ENCODE measurements around the gene VAV1.
"Not testable (repeated sequence)": the region's sequence is repeated elsewhere in the genome, so short reads cannot be mapped to it uniquely, and the experiment has no call there.

VAV1 gene

GRCh38 chr19:6761053-6761676 is 11.3 kb upstream of the VAV1 start:
- DNase-seq (ENCODE audit: low read depth in 2 of 2): no peak

- DNase-seq (ENCODE audit: low read depth in 2 of 2): not testable (repeated sequence)
Observed at GRCh38 chr19:6762253-6762797, 10.2 kb upstream of the VAV1 start.

DNA sequence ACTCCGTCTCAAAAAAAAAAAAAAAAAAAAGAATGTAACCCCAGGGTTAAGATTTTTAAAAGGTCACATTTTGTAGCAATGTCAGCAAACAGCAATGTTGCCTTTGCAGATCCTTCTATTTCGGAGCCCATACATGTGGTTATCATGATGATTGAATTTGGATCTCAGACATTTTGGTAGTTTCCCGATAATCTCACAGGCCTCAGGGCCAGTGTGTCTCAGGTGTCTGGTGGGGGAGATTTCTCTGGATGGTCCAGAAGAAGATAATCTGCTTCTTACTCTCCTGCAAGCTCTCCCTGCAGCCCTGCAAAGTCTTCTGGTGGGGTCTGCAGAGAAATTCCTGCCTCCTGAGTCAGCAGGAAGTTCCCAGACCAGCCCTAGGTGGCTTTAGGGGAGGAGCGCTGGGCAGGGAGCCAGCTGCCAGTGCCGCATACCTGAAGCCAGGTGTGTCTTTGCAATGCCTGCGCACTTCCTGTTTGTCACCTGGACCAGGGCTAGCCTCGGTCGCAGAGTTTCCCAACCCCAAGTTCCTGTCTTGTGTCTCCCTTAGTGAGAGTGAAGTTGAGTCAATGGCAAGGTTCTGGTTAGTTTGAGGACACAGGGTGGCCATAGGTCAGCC is 6.7 kb upstream of the VAV1 start:
- DNase-seq (ENCODE audit: low read depth in 2 of 2): no peak

DNA sequence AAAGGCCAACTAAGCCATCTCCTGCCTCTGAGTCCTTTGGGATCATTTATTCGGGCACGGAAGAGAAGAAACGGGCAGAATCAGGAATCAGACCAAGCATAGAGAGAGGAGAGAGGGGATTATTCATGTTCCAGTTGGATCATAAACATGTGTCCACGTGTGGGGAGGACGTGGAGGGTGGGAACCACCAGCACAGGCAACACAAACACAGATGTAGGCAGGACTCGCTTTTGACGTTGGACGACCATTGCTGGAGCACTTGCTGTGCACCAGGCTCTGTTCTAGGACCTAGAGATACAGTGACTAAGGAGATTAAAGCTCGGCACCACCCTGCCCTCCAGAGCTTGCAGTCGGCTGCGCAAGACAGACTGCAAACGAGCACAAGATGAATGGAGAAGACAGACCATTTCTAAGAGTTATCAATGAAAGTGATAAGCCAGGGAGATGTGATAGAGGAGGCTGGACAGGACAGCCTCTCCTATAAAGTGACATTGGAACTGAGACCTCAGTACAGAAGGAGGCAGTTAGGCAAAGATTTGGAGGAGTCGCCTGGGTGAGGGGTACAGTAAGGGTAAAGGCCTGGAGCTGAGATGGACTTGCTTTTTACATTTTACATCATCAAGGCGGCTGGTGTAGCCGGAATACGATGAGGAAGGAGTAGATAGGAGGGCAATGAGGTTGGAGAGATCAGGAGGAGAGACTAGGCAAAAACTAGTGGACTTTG is 6.0 kb upstream of the VAV1 start:
- no peak for DNase-seq (ENCODE audit: low read depth in 2 of 2)

DNA sequence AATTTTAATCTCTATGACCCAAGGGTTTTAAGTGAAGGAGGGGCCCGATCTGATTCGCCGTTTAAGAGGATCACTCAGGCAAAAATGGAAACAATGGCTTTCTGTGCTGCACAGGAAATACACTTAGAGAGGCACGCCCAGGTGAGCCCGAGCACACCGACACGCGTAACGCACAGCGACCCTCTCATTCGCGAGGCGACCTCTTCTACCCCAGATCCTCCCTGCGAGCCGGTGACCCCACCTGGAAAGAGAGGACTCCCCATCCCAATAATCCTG is 5.5 kb upstream of the VAV1 start:
- DNase-seq (ENCODE audit: low read depth in 2 of 2): no peak

GRCh38 chr19:6767357-6768235 is 4.9 kb upstream of the VAV1 start, which contains the start of gene SH2D3A:
SH2D3A (minus strand) TSS chr19:6767435; CDS start chr19:6763748, 3,687 bp downstream.
- peak; percentile 85 to 86 for DNase-seq (ENCODE audit: low read depth in 2 of 2)

- DNase-seq (ENCODE audit: low read depth in 2 of 2): no peak
Observed at GRCh38 chr19:6768236-6768785, 4.2 kb upstream of the VAV1 start.

GRCh38 chr19:6769006-6769619 is 3.4 kb upstream of the VAV1 start:
- DNase-seq (ENCODE audit: low read depth in 2 of 2): no peak

DNA sequence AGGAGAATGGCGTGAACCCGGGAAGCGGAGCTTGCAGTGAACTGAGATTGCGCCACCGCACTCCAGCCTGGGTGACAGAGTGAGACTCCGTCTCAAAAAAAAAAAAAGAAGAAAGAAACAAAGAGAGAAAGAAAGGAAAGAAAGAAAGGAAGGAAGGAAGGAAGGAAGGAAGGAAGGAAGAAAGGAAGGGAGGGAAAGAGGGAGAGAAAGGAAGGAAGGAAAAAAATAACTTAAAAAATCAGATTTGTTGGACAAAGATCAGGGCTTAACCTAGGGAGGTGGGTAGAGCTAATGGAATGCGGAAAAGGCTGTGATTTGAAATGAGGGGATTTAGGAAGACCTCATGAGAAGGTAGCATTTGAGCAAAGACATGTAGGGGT is 870 bp upstream of the VAV1 start:
- DNase-seq (ENCODE audit: low read depth in 2 of 2): not testable (repeated sequence)

- DNase-seq (ENCODE audit: low read depth in 2 of 2): no peak
Observed at GRCh38 chr19:6772866-6773322, 386 bp downstream of the VAV1 start.

DNA sequence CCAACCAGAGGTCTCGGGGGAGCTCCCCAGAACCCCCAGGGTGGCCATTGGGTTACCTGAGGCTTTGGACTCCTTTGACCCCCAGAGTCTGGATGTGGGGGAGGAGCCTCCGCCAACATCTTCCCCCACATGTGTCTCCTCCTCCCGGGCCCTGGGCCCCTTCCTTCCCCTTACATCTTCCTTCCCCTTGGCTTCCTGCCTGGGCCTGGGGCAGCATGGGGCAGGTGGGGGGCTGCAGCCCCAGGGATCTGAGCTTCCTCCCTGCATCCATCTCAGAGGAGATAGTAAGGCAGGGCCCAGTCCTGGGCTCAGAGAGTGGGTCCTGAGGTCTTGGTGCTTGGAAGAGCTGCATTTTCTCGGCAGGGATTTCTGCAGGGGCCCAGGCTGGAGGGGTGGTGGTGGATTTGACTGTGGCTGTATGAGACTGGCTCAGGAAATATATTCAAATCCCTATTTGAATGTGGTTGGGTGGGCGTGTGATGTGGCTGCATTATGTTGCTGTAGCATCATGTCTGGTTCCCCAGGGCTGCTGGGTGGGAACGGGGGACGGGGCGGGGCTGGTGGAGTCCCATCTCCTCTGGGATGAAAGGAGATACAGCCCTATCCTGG is 919 bp downstream of the VAV1 start:
- peak; percentile 56 to 57 for DNase-seq (ENCODE audit: low read depth in 2 of 2)

DNA sequence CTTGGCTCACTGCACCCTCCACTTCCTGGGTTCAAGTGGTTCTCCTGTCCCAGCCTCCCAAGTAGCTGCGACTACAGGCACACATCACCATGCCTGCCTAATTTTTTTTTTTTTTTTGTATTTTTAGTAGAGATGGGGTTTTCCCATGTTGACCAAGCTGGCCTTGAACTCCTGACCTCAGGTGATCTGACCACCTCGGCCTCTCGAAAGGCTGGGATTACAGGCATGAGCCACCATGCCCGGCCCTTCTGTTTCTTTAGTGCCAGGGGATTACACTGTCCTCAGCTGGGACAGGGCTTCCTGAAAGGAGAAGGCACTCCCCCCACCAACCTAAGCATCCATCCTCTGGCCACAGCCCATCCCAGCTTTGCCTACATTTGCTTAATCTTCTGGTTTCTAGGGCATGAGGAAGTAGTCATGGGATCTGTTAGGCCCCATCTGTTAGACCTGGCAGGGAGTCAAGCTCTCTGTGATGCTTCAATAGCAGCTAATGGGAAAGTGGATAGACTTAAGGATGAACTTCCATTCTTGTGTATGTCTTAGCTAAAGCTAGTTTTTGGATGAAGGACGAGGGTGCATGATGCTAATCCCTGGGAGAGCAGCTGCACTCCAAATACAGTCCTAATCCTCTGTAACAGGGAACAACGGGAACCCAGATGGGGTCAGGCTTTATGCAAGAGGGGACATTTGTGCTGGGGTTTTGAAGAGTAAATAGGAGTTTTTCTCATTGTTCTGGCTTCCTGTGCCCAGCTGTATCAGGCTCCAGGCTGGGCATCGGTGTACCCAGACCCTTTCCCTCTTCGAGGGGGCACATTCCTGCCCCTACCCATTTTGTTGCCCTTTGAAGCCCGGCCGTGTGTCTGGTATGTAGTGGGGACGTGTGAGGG is 2.6 kb downstream of the VAV1 start:
- DNase-seq (ENCODE audit: low read depth in 2 of 2): no peak

- not testable (repeated sequence) for DNase-seq (ENCODE audit: low read depth in 2 of 2)
Observed at GRCh38 chr19:6776045-6776444, 3.5 kb downstream of the VAV1 start.

DNA sequence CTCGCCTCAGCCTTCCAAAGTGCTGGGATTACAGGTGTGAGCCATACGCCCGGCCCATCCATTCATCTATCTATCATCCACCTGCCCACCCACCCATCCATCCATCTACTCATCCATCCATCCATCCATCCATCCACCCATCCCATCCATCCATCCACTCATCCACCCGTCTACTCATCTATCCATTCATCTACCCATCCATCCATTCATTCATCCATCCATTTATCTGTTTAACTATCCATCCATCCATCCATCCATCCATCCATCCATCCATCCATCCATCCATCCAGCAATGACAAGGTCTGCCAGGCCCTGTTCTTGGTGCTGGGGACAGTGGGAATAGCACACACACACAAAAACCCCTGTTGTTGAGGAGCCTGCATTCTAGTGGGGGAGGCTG is 4.5 kb downstream of the VAV1 start:
- DNase-seq (ENCODE audit: low read depth in 2 of 2): no peak

GRCh38 chr19:6777434-6777833 is 4.9 kb downstream of the VAV1 start:
- no peak for DNase-seq (ENCODE audit: low read depth in 2 of 2)

GRCh38 chr19:6778386-6778785 is 5.9 kb downstream of the VAV1 start:
- no peak for DNase-seq (ENCODE audit: low read depth in 2 of 2)

GRCh38 chr19:6779206-6779605 is 6.7 kb downstream of the VAV1 start:
- DNase-seq (ENCODE audit: low read depth in 2 of 2): no peak

DNA sequence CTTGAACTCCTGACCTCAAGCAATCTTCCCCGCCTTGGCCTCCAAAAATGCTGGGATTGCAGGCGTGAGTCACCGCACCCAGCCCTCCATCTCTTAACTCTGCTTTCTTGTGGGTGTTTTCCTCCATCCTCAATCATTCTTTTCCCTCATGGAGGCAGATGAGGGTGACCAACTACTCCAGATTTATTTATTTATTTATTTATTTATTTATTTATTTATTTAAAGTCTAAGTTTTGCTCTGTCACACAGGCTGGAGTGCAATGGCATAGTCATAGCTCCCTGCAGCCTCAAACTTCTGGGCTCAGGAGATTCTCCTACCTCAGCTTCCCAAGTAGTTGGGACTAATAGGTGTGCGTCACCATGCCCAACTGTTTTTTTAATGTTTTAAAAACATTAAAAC is 14.9 kb downstream of the VAV1 start:
- no peak for DNase-seq (ENCODE audit: low read depth in 2 of 2)

DNA sequence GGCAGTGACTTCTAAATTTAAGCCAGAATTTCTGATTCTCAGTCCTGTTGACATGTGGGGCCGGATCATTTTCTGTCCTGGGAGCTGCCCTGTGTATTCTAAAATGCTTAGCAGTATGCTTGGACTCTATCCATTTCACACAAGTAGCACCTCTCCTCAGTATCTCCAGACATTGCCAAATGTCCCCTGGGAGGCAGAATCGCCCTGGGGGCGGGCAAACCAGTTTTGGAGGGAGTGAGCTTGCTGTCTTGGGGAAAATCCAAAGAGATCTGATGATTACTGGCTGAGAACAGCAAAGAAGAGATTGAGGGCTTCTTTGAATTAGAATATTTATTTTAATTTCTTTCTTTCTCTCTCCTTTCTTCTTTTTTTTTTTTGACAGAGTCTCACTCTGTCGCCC is 16.4 kb downstream of the VAV1 start:
- DNase-seq (ENCODE audit: low read depth in 2 of 2): no peak
